Suprapubic skin (tissue), 4 donors: Measurements from ENCODE around the gene DTNBP1. TPM values are rescaled to one million over a fixed set of nuclear protein-coding genes. Genes with fewer than 3 reads are reported as not detected.

Source experiments
- DNase-seq, 2 donors: peaks; one replicate each; pipeline ENCODE4 v3.0.0-alpha.2; 2019; ENCODE audit warnings: low spot score in 2 of 2
- H3K27ac ChIP-seq: fragments of 200-600 bp; sonication (generic); one replicate; pipeline ENCODE4 v1.5.1; 2019
- H3K27me3 ChIP-seq: fragments of 200-600 bp; sonication (generic); one replicate; pipeline ENCODE4 v1.5.1; 2019
- H3K36me3 ChIP-seq: fragments of 200-600 bp; sonication (generic); one replicate; pipeline ENCODE4 v1.5.1; 2019
- H3K4me1 ChIP-seq: fragments of 200-600 bp; sonication (generic); one replicate; pipeline ENCODE4 v1.5.1; 2019
- H3K4me3 ChIP-seq: fragments of 200-600 bp; sonication (generic); one replicate; pipeline ENCODE4 v1.5.1; 2019; ENCODE audit warnings: mild to moderate bottlenecking
- H3K9me3 ChIP-seq: fragments of 200-600 bp; sonication (generic); one replicate; pipeline ENCODE4 v1.5.1; 2019
- EP300 ChIP-seq: sonication (generic); formaldehyde crosslinking; IDR thresholded peaks from one replicate; pipeline ENCODE4 v1.6.1; 2017; ENCODE audit warnings: antibody characterized with exemption
- POLR2A ChIP-seq, 2 donors: fragments of 450-650 bp; IDR thresholded peaks; one replicate each; pipeline ENCODE4 v1.6.1; 2017; ENCODE audit warnings: antibody characterized with exemption in 2 of 2, mild to moderate bottlenecking in 2 of 2, moderate library complexity in 2 of 2
- POLR2AphosphoS5 ChIP-seq, 3 donors: sonication (generic); formaldehyde crosslinking; IDR thresholded peaks; one replicate each; pipeline ENCODE4 v1.6.1; 2017; ENCODE audit warnings: antibody characterized with exemption in 3 of 3
- WGBS: methylation state at CpG from one replicate; pipeline ENCODE4 v1.1.5; 2018; 5-methylcytosine and 5-hydroxymethylcytosine counted together
- total RNA-seq, 4 donors: library from RNA; depleted of rRNA; stranded (reverse); fragments of >200 nt; gene quantifications; one replicate each; pipeline ENCODE4 v1.1.0, GENCODE V29; 2016
- TF ChIP-seq, protein P1 (sequence below), 2 donors: fragments of 200-600 bp in 1 of 2; fragments of 450-650 bp in 1 of 2; sonication (generic) in 1 of 2; IDR thresholded peaks; one replicate each; pipeline ENCODE4 v1.5.1; 2016 to 2019; ENCODE audit warnings: antibody characterized with exemption in 2 of 2, mild to moderate bottlenecking in 1 of 2, moderate library complexity in 1 of 2

Gene DTNBP1
- total RNA-seq, 4 donors from 2014 or later, result 12.7 to 17.1 (median 16.4) TPM

DNA sequence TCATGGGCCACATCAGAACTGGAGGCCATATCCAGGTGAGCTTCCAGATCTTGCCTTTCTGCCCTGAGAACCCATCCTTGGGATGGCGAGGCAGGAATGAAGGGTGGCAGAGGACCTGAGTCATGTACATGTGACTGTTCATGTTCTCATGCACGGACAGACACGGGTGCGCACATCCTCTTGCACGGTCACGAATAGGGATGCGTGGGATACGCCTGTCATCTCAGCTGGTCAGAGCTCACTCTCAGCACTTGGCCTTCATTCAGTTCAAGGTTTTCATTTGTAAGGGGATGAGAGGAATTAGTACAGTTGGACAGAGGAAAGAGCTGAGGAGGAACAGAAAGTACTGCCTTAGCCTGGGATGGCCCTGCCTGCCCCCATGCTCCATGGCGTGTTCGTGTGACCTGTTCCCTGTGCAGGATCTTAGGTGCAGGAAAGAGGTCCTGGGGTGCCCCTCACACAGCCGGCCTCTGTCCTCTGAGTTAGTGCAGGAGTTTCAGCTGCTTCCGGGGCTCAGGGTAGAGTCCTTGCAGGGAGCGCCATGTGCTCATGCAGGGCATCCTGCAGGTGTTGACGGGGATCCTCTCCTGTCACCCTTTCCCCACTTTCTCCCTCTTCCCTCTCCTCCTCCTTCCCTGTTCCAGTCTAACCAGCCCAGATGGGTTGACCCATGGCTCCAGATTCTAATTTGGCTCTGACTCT, 173.4 kb downstream of the DTNBP1 start:
- no peaks in the 10 kb centered on the region for H3K9me3 ChIP-seq
- peaks cover 23% of the 10 kb centered on the region for H3K4me1 ChIP-seq
- WGBS, result 82% methylated on average over 14 of the region's 14 CpGs
- DNase-seq, result no peak
- peaks cover 18% of the 10 kb centered on the region for H3K36me3 ChIP-seq
- TF ChIP-seq POLR2A (IDR thresholded peaks at IDR 0.05) (no peak), POLR2AphosphoS5 (IDR thresholded peaks at IDR 0.05) (no peak), EP300 (no peak)
- TF ChIP-seq, protein P1, sequence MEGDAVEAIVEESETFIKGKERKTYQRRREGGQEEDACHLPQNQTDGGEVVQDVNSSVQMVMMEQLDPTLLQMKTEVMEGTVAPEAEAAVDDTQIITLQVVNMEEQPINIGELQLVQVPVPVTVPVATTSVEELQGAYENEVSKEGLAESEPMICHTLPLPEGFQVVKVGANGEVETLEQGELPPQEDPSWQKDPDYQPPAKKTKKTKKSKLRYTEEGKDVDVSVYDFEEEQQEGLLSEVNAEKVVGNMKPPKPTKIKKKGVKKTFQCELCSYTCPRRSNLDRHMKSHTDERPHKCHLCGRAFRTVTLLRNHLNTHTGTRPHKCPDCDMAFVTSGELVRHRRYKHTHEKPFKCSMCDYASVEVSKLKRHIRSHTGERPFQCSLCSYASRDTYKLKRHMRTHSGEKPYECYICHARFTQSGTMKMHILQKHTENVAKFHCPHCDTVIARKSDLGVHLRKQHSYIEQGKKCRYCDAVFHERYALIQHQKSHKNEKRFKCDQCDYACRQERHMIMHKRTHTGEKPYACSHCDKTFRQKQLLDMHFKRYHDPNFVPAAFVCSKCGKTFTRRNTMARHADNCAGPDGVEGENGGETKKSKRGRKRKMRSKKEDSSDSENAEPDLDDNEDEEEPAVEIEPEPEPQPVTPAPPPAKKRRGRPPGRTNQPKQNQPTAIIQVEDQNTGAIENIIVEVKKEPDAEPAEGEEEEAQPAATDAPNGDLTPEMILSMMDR (IDR thresholded peaks at IDR 0.05), result no peak
- no peak overlapping the region for H3K27ac ChIP-seq
- H3K27me3 ChIP-seq, result no peaks in the 10 kb centered on the region
- no peak overlapping the region for H3K4me3 ChIP-seq

DNA sequence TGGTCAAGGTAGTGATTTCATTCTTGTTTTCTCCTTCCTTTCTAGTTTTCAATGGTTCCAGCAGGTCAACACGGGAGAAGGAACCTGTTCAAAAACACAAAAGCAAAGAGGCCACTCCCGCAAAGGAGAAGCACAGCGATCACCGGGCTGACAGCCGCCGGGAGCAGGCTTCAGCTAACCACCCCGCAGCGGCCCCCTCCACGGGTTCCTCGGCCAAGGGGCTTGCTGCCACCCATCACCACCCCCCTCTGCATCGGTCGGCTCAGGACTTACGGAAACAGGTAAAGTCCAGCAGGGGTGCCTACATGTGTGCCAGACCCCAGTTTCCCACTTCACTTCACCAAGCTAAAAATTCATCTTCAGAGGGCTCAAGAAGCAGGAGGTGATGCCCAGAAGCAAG, 175.6 kb downstream of the DTNBP1 start:
- no peak for DNase-seq
- no peak for TF ChIP-seq POLR2A (IDR thresholded peaks at IDR 0.05)
- TF ChIP-seq, protein P1 (IDR thresholded peaks at IDR 0.05), result no peak
- no peak for TF ChIP-seq EP300
- no peak for TF ChIP-seq POLR2AphosphoS5 (IDR thresholded peaks at IDR 0.05)
- Histone ChIP-seq H3K27ac (no peak overlapping the region), H3K4me1 (peaks cover 26% of the 10 kb centered on the region), H3K9me3 (no peaks in the 10 kb centered on the region), H3K36me3 (peaks cover 18% of the 10 kb centered on the region), H3K4me3 (no peak overlapping the region), H3K27me3 (no peaks in the 10 kb centered on the region)
- WGBS, result 95% methylated on average over 13 of the region's 13 CpGs

DNA sequence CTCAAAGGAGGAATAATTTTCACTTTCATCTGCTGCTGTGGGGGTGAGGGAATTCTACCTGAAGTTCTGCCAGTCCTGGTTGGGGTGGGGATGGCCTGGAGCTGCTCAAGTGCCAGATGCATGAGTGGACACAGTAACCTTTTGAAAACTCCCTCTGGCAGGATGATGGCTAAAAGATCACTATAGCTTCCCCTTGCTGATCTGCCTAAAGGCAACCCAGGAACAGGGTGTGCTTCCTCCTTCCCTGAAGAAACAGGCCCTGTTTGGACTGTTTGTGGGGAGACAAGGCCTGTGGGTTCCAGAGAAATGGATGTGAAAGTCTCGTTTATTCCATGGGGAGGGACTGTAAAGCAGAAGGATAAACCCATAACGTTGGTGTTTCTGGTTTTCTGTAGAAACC, 176.9 kb downstream of the DTNBP1 start:
- H3K4me3 ChIP-seq, result no peak overlapping the region
- 70% methylated on average over 2 of the region's 2 CpGs for WGBS
- H3K4me1 ChIP-seq, result peaks cover 18% of the 10 kb centered on the region
- no peak for DNase-seq
- H3K27ac ChIP-seq, result no peak overlapping the region
- peaks cover 18% of the 10 kb centered on the region for H3K36me3 ChIP-seq
- H3K9me3 ChIP-seq, result no peaks in the 10 kb centered on the region
- TF ChIP-seq, protein P1 (IDR thresholded peaks at IDR 0.05), result no peak
- TF ChIP-seq EP300 (no peak), POLR2A (IDR thresholded peaks at IDR 0.05) (no peak), POLR2AphosphoS5 (IDR thresholded peaks at IDR 0.05) (no peak)
- no peaks in the 10 kb centered on the region for H3K27me3 ChIP-seq

DNA sequence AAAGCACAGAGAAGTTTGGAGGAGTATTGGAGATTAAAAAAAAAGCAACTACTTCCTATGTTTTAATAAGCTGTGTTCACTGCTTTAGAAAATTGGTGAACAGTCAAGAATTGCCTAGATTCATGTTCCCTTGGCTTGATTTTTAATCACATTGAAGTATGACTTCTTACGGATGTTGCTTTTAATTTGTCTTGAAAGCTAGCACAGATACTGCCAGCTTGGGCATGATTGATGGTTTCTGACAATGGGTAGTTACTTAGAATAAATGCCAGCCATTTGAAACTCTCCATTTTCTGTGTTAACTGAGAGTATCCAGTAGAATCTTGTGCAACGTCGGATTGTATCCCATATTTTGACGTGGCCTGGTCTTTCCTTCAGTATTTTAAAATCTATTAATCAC, 178.0 kb downstream of the DTNBP1 start:
- H3K4me3 ChIP-seq, result no peak overlapping the region

DNA sequence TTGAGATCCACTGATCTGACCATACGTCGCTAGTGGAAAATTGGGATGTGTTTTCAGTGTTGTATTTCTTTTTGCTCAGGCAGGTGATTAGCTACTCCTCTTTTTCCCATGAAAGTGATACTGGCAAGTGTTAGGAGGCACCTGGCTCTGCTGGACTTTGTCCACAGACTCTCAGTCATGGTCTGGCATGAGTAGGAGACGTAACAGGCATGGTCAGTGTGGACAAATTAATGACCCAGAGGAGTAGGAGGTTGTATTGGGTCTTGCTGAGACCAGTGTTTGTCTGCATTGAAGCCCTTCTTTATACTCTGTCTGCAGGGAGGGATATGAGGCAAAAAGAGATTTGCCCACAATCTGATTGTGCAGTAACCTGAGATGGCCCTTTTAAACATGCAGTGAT, 178.7 kb downstream of the DTNBP1 start:
- WGBS, result 98% methylated on average over 3 of the region's 3 CpGs
- peaks cover 15% of the 10 kb centered on the region for H3K4me1 ChIP-seq
- no peak overlapping the region for H3K27ac ChIP-seq
- H3K27me3 ChIP-seq, result no peaks in the 10 kb centered on the region
- peaks cover 18% of the 10 kb centered on the region for H3K36me3 ChIP-seq
- H3K4me3 ChIP-seq, result no peak overlapping the region
- H3K9me3 ChIP-seq, result no peaks in the 10 kb centered on the region
- TF ChIP-seq, protein P1 (IDR thresholded peaks at IDR 0.05), result no peak
- no peak for TF ChIP-seq EP300
- no peak for TF ChIP-seq POLR2A (IDR thresholded peaks at IDR 0.05)
- no peak for TF ChIP-seq POLR2AphosphoS5 (IDR thresholded peaks at IDR 0.05)
- no peak for DNase-seq

More for the DNA sequence above, 178.0 kb downstream of the DTNBP1 start:
- no peak for DNase-seq
- H3K4me1 ChIP-seq, result peaks cover 15% of the 10 kb centered on the region
- TF ChIP-seq, protein P1 (IDR thresholded peaks at IDR 0.05), result no peak
- TF ChIP-seq POLR2A (IDR thresholded peaks at IDR 0.05), result no peak
- H3K27me3 ChIP-seq, result no peaks in the 10 kb centered on the region
- no peak overlapping the region for H3K27ac ChIP-seq
- peaks cover 18% of the 10 kb centered on the region for H3K36me3 ChIP-seq
- H3K9me3 ChIP-seq, result no peaks in the 10 kb centered on the region
- 86% methylated on average over 4 of the region's 4 CpGs for WGBS
